Measurements from ENCODE around the gene RETSAT.
"Not testable (repeated sequence)": the region's sequence is repeated elsewhere in the genome, so short reads cannot be mapped to it uniquely, and the experiment has no call there.

RETSAT gene

GRCh38 chr2:85330839-85331636, 23.3 kb downstream of the RETSAT start:
- H3K27me3 ChIP-seq (ENCODE audit: control insufficient read depth, insufficient read depth, low read length), result no peaks in the 10 kb centered on the region
- H3K36me3 ChIP-seq (ENCODE audit: control insufficient read depth, insufficient read depth, low read length), result no peaks in the 10 kb centered on the region
- H3K27ac ChIP-seq (ENCODE audit: low read depth, low read length), result no peak overlapping the region
- H3K9ac ChIP-seq (ENCODE audit: low read length), result no peak overlapping the region
- no peak overlapping the region for H3K4me3 ChIP-seq (ENCODE audit: low read depth, low read length)
- peaks cover 4% of the 10 kb centered on the region; the same call in 1 of the 2 replicates for H3K9me3 ChIP-seq (ENCODE audit: control insufficient read depth, insufficient read depth, low read depth, low read length)
- peaks cover 20% of the 10 kb centered on the region for H3K4me1 ChIP-seq (ENCODE audit: control insufficient read depth, insufficient read depth, low read length)

DNA sequence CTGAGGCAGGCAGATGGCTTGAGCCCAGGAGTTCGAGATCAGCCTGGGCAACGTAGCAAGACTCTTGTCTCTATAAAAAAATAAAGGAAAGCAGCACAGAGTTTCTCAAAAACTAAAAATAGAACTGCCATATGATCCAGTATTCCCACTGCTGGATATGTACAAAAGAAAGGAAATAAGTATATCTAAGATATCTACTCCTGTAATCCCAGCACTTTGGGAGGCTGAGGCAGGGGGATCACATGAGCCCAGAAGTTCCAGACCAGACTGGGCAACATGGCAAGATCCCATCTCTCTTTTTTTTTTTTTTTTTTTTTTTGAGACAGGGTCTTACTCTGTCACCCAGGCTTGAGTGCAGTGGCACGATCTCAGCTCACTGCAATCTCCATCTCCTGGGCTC, 24.6 kb downstream of the RETSAT start:
- peaks cover 22% of the 10 kb centered on the region for H3K4me1 ChIP-seq (ENCODE audit: control insufficient read depth, insufficient read depth, low read length)
- H3K36me3 ChIP-seq (ENCODE audit: control insufficient read depth, insufficient read depth, low read length); H3K9ac ChIP-seq (ENCODE audit: low read length); H3K4me3 ChIP-seq (ENCODE audit: low read depth, low read length); H3K27ac ChIP-seq (ENCODE audit: low read depth, low read length); H3K27me3 ChIP-seq (ENCODE audit: control insufficient read depth, insufficient read depth, low read length); H3K9me3 ChIP-seq (ENCODE audit: control insufficient read depth, insufficient read depth, low read depth, low read length): not testable (repeated sequence)

- no peak overlapping the region for H3K9ac ChIP-seq (ENCODE audit: low read length)
These were observed 25.1 kb downstream of the RETSAT start for GRCh38 chr2:85329181-85329651.

GRCh38 chr2:85327822-85328617, 26.3 kb downstream of the RETSAT start, which contains the start of gene TGOLN2:
TGOLN2 (minus strand) TSS chr2:85327989; CDS start chr2:85327962, 27 bp downstream.
- H3K9ac ChIP-seq (ENCODE audit: low read length), result peak within 1 kb of the TSS; percentile 99
- no peaks in the 10 kb centered on the region for H3K9me3 ChIP-seq (ENCODE audit: control insufficient read depth, insufficient read depth, low read depth, low read length)
- peak within 1 kb of the TSS; percentile 94 for H3K27ac ChIP-seq (ENCODE audit: low read depth, low read length)
- peaks cover 19% of the 10 kb centered on the region for H3K36me3 ChIP-seq (ENCODE audit: control insufficient read depth, insufficient read depth, low read length)
- H3K4me3 ChIP-seq (ENCODE audit: low read depth, low read length), result peak within 1 kb of the TSS; percentile 87
- peaks cover 22% of the 10 kb centered on the region for H3K4me1 ChIP-seq (ENCODE audit: control insufficient read depth, insufficient read depth, low read length)
- no peaks in the 10 kb centered on the region for H3K27me3 ChIP-seq (ENCODE audit: control insufficient read depth, insufficient read depth, low read length)

More at GRCh38 chr2:85329181-85329651, 25.1 kb downstream of the RETSAT start:
- Histone ChIP-seq H3K4me1 (ENCODE audit: control insufficient read depth, insufficient read depth, low read length) (peaks cover 22% of the 10 kb centered on the region), H3K36me3 (ENCODE audit: control insufficient read depth, insufficient read depth, low read length) (peaks cover 9% of the 10 kb centered on the region), H3K4me3 (ENCODE audit: low read depth, low read length) (no peak overlapping the region; the same call in 1 of the 2 replicates), H3K9me3 (ENCODE audit: control insufficient read depth, insufficient read depth, low read depth, low read length) (no peaks in the 10 kb centered on the region), H3K27me3 (ENCODE audit: control insufficient read depth, insufficient read depth, low read length) (no peaks in the 10 kb centered on the region), H3K27ac (ENCODE audit: low read depth, low read length) (no peak overlapping the region)

- Histone ChIP-seq H3K4me1 (ENCODE audit: control insufficient read depth, insufficient read depth, low read length) (peaks cover 22% of the 10 kb centered on the region), H3K36me3 (ENCODE audit: control insufficient read depth, insufficient read depth, low read length) (peaks cover 27% of the 10 kb centered on the region), H3K27me3 (ENCODE audit: control insufficient read depth, insufficient read depth, low read length) (no peaks in the 10 kb centered on the region), H3K9me3 (ENCODE audit: control insufficient read depth, insufficient read depth, low read depth, low read length) (no peaks in the 10 kb centered on the region), H3K4me3 (ENCODE audit: low read depth, low read length) (peak overlapping the region; percentile 87), H3K27ac (ENCODE audit: low read depth, low read length) (no peak overlapping the region), H3K9ac (ENCODE audit: low read length) (peak overlapping the region; percentile 99)
These were observed 27.0 kb downstream of the RETSAT start for GRCh38 chr2:85327160-85327821.

- peak overlapping the region; percentile 99 for H3K9ac ChIP-seq (ENCODE audit: low read length)
- H3K27ac ChIP-seq (ENCODE audit: low read depth, low read length), result no peak overlapping the region
- H3K36me3 ChIP-seq (ENCODE audit: control insufficient read depth, insufficient read depth, low read length), result peaks cover 34% of the 10 kb centered on the region
- no peaks in the 10 kb centered on the region for H3K9me3 ChIP-seq (ENCODE audit: control insufficient read depth, insufficient read depth, low read depth, low read length)
- peaks cover 20% of the 10 kb centered on the region for H3K4me1 ChIP-seq (ENCODE audit: control insufficient read depth, insufficient read depth, low read length)
- no peaks in the 10 kb centered on the region for H3K27me3 ChIP-seq (ENCODE audit: control insufficient read depth, insufficient read depth, low read length)
- H3K4me3 ChIP-seq (ENCODE audit: low read depth, low read length), result peak overlapping the region; percentile 87
These were observed 27.7 kb downstream of the RETSAT start for GRCh38 chr2:85326406-85327159.

- no peaks in the 10 kb centered on the region for H3K9me3 ChIP-seq (ENCODE audit: control insufficient read depth, insufficient read depth, low read depth, low read length)
- no peaks in the 10 kb centered on the region for H3K27me3 ChIP-seq (ENCODE audit: control insufficient read depth, insufficient read depth, low read length)
- peaks cover 13% of the 10 kb centered on the region for H3K4me1 ChIP-seq (ENCODE audit: control insufficient read depth, insufficient read depth, low read length)
- no peak overlapping the region for H3K9ac ChIP-seq (ENCODE audit: low read length)
- H3K36me3 ChIP-seq (ENCODE audit: control insufficient read depth, insufficient read depth, low read length), result peaks cover 45% of the 10 kb centered on the region
- peak overlapping the region; percentile 87; the same call in 1 of the 2 replicates for H3K4me3 ChIP-seq (ENCODE audit: low read depth, low read length)
- no peak overlapping the region for H3K27ac ChIP-seq (ENCODE audit: low read depth, low read length)
These were observed 28.9 kb downstream of the RETSAT start for GRCh38 chr2:85325466-85325811.

- Histone ChIP-seq H3K4me3 (ENCODE audit: low read depth, low read length) (no peak overlapping the region), H3K36me3 (ENCODE audit: control insufficient read depth, insufficient read depth, low read length) (peaks cover 51% of the 10 kb centered on the region), H3K9ac (ENCODE audit: low read length) (no peak overlapping the region)
These were observed 29.5 kb downstream of the RETSAT start for GRCh38 chr2:85324639-85325465.

GRCh38 chr2:85323988-85324367, 30.4 kb downstream of the RETSAT start:
- not testable (repeated sequence) for H3K4me3 ChIP-seq (ENCODE audit: low read depth, low read length)

More at GRCh38 chr2:85324639-85325465, 29.5 kb downstream of the RETSAT start:
- Histone ChIP-seq H3K27me3 (ENCODE audit: control insufficient read depth, insufficient read depth, low read length) (no peaks in the 10 kb centered on the region), H3K27ac (ENCODE audit: low read depth, low read length) (no peak overlapping the region), H3K9me3 (ENCODE audit: control insufficient read depth, insufficient read depth, low read depth, low read length) (no peaks in the 10 kb centered on the region), H3K4me1 (ENCODE audit: control insufficient read depth, insufficient read depth, low read length) (peaks cover 13% of the 10 kb centered on the region)

More at GRCh38 chr2:85323988-85324367, 30.4 kb downstream of the RETSAT start:
- peaks cover 58% of the 10 kb centered on the region for H3K36me3 ChIP-seq (ENCODE audit: control insufficient read depth, insufficient read depth, low read length)
- H3K27ac ChIP-seq (ENCODE audit: low read depth, low read length); H3K9ac ChIP-seq (ENCODE audit: low read length); H3K27me3 ChIP-seq (ENCODE audit: control insufficient read depth, insufficient read depth, low read length); H3K9me3 ChIP-seq (ENCODE audit: control insufficient read depth, insufficient read depth, low read depth, low read length): not testable (repeated sequence)
- peaks cover 13% of the 10 kb centered on the region for H3K4me1 ChIP-seq (ENCODE audit: control insufficient read depth, insufficient read depth, low read length)
